GM21529 (cell line): Measurements from ENCODE around the gene RARA.

ENCODE experiments used
- ATAC-seq: cut with Tn5 transposase; IDR thresholded peaks from one replicate; pipeline ENCODE4 v1.9.1; 2021; ENCODE audit not compliant: unreplicated experiment

The RARA gene

DNA sequence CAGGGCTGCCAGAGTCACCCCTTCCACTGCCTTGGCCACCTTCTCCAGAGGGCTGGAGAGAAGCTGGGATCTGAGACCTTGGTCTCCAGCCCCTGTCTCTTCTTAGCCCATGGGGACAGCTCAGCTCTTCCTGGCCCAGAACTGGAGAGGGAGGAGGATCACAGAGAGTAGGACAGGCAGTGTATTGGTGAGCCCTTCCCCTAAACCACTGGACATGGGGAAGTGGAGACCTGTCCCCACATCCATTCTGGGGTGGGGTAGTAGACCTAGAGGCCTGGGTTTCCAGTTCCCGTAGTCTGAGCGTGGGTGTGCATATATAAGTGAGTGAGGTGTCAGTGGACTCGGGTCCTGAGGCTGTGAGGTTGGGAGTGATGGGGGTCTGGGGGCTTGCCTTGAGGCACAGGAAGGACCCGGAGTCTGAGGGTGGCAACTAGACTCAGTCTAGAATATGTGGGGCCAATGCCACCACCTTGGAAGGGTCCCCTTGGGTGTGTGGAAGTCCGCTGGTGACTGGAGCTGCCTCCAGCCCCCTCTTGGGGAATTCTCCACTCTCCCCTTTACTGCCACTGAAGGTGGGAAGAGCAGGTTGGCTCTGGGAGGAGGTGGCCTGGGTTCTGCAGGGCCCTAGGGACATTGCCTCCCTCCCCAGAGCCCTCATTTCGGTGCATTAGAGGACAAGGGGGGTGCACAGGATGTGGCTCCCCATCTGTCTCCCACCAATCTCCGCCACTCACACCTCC is 35.6 kb downstream of the RARA start:
- ATAC-seq, result no peak

DNA sequence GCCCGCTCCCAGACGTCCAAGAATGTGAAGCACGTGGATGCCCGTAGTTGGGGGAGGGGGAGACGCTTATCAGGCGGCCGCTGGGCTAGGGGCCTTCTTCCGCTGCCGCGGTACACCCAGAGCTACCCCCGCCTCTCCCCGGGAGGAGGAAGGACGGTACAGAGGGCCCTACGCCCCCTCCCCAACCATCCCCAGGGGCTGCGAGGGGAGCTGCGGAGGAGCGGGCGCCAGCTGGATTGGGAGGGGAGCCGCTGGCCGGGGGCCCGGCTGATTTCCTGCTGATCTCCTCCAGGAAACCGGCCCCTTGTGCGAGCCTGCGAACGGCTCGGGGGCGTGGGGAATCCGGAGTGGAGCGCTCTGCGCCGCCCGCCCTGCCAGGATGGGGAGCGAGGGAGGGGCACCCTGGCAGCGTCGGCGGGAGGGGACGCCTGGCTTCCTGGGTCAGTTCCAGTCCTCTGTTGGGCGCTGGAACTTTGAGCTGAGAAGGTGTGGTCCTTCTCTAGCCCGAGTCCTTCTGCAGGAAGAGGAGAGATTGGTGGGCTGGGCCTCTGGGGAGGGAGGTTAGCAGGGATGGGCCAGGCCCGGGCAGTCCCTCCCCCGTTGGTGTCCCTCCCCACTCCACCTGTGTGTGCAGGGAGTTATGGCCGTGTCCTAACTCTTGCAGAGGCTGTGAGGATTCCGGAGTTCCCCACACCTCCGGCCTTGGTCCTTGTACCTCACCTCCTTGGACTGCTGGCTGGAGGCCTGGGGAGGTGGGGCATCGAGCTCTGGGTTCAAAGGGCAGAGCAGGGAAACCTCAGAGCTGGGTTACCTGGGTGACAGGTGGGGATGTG is 36.4 kb downstream of the RARA start:
- no peak for ATAC-seq

DNA sequence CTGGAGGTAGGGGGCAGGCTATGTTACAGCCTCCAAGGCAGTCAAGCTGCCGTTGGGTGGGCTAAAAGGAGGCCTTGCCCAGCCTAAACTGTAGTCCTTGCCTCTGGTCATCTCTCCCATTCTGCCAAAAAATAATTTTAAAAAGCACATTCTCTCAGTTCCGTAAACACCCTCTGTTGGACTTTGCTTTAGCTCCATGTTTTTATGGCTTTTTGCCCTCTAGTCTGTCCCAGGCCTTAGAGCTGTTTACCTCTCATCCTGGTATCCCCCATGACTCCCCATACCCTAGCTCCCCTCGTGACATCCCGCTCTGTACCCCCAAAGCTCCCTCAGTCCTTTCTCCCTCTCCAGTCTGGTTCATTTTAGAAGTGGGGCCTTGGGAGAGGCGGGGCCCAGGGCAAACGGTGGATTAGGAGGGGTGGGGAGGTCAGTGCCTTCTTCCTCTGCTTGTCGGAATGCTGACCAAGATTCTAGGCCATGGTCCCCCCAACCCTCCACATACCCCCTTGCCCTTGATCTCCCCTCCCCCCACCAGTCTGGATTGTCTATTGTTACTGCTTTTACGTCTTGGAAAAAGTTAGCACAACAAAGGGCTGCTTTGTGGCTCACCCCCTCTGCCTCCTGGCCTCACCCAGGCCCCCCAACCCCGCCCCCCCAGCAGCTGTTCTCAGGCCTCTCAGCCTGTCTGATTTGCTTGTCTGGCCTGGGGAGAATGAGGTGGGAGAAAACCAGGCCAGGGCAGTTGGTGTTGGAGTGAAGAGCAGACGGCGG is 37.2 kb downstream of the RARA start:
- ATAC-seq, result no peak

DNA sequence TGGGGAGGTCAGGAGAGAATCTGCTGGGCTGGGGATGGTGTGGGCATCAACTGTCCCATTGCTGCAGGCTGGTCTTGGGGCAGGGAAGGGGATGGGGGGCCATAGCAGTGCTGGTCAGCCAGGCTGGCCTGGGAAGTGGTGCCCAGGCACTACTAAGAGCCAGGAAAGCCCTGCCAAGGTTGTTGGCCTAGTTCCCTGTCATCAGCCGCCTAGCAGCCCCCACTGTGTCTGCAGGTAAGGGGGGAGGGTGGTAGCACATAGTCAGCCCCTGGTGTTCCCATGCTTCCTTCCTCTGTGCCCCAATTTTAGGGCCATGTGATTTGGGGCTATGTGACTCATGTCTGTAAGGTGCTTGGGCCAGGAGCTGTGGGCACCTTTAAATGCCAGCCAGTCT is 37.8 kb downstream of the RARA start:
- ATAC-seq, result no peak

DNA sequence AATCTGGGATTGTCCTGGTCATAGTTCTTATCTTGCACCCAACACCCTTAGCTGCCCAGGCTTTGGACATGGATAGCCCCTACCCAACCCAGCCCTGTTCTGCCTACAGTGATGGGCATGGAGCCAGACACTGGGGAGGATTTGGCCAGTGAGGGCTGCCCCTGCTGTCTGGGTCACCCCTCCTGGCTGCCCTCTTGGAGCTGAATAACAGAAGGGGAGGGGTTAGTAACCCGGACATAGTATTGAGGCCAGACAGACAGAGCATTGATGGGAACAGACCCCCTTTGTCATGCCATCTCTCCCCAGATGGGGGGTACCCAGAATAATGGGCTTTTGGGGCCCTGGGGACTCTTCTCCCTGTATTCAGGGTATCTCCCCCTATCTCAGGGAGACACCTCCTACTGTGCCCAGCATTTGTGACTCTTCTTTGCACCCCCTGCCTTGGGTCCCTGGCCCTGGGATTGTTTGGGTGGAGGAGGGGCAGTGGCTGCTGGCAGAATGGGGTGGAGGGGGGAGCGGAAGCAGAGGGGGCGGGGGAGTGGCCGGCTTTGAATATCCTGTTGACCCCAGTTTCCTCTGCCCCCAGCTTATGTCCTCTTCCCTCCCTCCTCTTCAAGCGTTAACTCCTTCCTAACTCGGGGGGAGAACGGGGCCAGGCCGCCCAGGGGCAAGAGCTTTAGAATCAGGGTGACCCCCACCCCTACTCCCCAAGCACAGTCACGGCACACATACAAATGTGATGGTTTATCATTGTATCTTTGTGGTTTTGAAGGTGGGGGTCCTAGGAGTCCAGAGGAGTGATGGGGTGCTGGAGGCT is 38.5 kb downstream of the RARA start:
- no peak for ATAC-seq

DNA sequence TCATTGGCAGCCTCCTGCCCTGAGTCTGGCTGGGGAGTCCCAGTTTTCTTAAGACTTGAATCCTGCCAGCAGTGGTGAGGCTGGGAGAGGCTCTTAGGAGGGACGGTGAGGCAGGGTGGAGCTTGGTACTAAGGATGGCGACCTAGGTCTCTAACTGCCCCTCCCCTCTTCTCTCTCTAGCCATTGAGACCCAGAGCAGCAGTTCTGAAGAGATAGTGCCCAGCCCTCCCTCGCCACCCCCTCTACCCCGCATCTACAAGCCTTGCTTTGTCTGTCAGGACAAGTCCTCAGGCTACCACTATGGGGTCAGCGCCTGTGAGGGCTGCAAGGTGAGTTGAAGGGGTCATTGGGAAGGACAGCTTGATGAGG is 39.1 kb downstream of the RARA start:
- ATAC-seq, result no peak

DNA sequence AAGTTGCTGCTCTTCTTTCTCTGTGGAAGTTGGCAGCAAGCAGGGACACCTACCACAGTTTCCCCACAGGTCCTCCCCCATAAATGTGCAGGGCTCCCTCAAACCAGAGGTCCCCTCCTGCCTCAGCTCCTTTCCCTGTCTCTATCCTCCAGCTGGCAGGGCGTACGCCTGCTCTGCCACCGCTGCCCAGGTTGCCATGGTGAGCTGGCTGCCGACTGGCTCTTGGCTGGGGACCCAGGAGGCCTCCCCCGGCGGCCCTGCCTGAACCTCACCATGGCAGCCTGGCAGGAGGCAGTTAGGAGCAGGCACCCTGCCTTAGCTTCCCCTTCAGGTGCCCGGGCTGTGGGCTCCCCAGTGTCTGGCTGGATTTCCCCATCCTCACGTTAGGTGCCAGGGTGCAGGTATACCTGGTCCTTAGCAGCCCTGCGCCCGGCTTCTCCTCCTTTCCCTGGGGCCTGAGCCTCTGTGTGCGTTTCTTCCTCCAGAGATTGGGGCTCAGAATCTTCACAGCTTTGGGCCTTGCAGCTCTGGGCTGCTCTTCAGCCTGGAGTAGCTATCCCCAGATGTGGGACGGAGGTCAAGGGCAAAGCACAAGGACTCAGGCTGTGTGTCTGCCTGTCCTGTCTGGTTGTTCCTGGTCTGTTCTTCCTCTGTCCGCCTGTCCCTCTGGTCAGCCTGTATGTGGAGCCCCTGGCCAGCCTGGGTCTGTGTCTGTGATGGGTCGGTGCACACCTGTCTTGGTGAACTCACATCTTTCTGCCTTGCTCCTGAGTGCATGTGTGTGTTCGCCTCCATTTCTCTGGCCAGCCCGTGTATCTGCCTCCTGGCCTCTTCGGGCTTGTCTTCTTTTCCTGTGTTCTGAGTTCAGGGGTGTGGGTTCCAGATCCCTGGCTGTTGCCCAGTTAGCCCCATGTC is 39.8 kb downstream of the RARA start:
- ATAC-seq, result no peak

DNA sequence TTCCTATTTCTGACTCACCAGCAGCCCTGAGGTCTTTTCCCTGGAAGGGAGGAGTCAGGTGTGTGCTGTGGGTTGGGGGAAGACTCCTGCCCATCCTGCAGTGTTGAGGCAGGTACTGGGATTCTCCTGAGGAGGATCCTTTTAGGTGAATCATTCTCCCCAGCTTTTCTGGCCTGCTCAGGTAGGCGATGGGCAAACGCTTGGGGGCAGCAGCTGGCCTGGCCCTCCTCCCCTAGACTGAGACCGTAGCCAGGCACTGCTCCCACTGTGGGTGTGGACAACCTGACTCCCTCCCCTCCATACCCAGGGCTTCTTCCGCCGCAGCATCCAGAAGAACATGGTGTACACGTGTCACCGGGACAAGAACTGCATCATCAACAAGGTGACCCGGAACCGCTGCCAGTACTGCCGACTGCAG is 40.5 kb downstream of the RARA start:
- no peak for ATAC-seq

DNA sequence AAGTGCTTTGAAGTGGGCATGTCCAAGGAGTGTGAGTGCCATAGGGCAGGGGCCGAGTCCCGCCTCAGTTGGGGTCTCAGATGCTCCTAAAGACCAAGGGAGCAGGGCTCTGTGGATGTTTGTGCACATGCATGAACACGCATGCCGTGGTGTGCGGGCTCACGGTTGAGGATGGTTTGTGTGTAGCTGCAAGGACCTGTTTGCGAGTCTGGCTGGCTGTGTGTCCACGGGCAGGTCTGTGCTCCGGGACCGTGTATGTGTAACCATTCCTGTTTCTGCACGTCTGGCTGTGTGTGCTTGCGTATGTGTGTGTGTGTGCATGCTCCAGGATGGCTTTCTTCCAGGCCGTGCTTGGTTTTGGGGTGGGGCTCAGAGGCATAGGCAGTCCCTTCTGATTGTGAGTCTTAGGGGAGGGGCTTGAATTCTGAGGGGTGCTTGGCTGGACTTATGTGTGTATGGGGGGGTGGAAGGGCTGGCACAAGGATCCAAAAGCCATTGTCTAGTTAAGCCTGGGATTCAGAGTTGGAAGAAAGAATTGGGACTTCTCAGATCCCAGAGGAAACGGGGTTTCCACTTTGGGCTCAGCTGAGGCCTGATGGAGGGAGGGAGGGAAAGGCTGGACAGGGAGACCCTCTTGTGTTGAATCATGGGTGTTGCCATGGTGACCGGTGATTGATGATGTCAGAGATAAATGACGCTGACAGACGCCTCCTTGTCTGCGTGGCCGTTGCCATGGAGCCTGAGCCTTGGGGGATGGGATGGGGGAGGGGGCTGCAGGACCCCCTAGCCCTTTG is 41.1 kb downstream of the RARA start:
- no peak for ATAC-seq

DNA sequence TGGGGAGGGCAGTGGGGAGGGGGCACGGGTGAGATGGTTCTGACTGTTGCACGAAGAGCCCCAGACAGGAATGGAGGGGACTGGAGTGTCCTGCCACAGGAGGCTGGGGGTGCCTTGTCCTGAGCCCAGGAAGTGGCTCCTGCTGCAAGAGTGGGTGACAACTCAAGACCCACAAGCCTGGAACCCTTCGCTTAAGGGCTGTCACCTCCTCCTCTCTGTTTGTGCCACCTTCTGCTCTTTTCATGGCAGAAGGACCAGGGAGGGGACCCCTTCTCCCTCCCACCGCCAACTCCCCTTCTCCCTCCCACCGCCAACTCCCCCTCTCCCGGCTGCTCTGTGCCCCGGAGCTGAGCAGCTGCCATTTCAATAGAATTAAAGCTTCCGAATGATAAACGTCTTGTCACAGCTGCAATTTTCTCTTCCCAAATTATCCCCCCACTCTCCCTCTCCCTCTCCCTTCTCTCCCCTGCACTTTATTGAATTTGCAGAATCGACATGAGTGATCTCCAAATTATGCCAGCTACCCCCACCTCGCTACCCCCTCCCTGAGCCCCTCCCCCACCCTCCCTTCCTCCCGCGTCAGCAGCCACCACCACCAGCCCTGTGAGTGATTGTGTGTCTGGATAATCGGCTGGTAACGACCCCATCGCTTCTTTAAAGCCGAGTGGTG is 41.8 kb downstream of the RARA start:
- no peak for ATAC-seq

DNA sequence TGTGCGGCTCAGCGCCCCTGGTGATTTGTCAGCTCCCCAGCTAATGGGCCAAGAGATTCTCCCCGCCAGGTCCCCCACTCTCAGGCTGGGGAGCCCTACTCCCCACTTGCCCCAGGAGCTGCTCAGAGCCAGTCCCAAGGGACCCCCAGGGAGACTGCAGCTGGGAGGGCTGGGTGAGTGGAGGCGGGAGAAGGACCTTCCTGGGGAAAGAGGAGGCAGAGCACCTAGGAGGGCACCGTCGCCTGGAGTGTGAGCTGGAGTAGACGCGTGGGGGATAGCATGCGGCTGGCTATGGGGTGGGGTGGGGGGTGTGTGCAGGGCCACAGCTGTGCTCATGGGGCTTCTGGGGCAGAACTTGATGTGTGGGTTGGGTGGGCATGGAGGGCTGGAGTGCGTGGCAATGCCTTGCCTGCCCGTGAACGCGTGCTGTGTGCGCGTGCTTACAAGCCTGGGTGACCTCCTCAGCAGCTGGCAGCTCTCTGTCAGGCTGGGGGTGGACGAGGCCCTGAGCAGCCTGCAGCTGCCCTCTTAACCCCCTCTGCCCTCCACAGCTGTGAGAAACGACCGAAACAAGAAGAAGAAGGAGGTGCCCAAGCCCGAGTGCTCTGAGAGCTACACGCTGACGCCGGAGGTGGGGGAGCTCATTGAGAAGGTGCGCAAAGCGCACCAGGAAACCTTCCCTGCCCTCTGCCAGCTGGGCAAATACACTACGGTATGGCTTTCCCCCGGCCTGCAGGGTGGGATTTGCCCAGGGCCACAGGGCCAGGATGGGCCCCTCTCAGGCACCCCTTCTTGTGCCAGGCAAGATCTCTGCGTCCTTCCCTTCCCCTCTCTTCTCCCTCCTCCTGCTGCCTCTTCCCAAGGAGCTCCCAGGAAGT is 42.6 kb downstream of the RARA start:
- no peak for ATAC-seq

DNA sequence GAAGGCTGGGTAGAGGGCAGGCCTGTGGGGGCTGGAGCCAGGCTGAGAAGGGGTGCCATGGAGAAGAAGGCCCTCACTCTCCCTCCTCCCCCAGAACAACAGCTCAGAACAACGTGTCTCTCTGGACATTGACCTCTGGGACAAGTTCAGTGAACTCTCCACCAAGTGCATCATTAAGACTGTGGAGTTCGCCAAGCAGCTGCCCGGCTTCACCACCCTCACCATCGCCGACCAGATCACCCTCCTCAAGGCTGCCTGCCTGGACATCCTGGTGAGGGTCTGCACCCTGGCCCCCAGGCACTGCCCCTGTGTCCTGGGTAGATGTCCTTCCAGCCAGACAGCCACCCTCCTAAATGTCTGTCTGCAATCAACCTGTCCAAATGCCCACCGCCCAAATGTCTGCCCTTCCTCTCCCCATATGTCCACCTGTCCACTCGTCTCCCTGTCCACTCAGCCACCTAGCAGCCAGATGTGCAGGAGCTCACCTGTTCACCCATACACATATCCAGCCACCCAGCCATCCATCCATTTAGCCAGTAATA is 43.3 kb downstream of the RARA start:
- no peak for ATAC-seq

DNA sequence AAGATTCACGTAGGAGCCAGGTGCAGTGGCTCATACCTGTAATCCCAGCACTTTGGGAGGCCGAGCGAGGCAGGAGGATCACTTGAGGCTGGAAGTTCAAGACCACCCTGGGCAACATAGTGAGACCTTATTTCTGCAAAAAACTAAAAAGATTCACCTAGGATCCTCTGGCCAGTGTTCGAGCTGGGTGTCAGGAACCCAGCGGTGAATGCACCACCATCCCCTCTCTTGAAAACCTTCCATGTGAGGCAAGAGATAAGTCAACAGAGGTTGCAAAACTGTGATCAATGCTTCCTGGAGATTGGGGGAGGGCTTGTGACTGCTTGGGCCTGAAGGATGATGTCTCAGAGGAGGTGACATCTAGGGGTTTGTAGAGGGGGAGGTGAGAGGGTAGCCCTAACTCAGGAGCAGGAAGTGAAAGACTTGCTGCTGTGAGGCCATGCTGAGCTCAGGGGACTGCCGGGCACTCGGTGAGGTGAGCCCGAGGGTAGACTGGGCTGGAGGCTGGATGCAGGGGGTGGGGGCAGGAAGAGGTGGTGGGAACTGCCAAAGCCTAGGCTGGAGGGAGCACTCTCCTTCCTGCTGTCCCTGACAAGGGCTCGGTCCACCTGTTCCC is 43.9 kb downstream of the RARA start:
- no peak for ATAC-seq

DNA sequence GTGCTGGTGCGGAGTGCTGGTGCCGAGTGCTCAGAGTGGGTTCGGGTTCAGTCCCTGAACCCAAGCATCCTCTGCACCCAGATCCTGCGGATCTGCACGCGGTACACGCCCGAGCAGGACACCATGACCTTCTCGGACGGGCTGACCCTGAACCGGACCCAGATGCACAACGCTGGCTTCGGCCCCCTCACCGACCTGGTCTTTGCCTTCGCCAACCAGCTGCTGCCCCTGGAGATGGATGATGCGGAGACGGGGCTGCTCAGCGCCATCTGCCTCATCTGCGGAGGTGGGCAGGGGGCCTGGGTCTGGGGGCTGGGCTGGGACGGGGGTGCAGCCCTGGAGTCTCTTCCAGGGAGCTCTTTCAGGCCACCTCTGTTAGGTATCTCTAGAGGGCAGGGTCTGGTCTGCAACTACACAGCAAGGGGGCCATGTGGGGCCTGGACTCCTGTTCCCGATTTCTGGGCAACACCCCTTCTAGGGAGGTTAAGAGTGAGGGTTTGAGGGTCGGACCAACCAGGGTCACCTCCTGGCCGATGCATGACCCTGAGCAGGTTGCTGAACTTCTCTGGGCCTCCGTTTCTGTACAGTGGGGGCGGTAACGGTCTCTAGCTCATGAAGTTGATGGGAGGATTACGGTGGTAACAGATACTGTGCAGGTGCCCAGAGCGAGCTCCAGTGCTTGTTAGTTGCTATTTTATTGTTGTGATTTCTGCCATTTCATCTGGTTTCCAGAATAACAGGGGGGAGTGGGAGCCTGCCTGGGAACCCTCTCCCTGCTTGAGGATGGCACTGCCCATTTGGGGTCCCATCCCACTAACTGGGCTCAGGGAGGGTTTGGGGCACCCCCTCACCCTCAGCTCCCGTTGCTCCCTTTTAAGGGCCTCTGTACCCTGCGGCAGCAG is 45.5 kb downstream of the RARA start:
- no peak for ATAC-seq

DNA sequence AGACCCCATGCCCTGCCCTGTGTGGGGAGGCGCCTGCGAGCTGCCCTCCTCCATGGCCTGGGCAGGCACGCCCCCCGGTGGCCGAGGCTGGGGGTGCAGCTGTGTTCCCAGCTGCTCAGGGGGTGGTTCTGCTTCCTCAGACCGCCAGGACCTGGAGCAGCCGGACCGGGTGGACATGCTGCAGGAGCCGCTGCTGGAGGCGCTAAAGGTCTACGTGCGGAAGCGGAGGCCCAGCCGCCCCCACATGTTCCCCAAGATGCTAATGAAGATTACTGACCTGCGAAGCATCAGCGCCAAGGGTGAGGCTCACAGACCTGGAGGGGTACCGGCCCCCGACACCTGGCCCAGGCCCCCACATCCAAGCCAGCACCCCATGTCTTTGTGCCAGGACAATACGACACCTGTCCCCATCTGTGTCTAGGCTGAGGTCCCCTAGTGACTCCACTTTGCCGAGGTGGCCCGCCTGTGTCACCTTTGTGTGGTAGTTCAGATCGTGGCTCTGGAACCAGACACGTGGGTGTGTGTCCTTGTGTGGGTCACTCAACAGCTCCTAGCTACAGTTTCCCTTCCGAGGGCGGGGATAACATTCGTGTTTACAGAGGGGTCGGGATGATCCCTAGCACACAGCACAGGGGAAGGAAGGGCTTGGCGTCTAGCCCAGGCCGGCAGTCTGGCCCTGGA is 46.3 kb downstream of the RARA start:
- ATAC-seq, result no peak
